H9 (cell line): ENCODE data around the gene HRNR. TPM values are rescaled to one million over a fixed set of nuclear protein-coding genes. Genes with fewer than 3 reads are reported as not detected.

ENCODE experiments used
- DNase-seq: peaks from one replicate; pipeline ENCODE4 v3.0.0-alpha.2; 2017
- H2AFZ ChIP-seq: one replicate; pipeline ENCODE4 v1.6.1; 2013; ENCODE audit warnings: mild to moderate bottlenecking, low read length, control low read depth, moderate library complexity
- H2AK5ac ChIP-seq: 2 replicates; pipeline ENCODE4 v1.6.1; 2013; ENCODE audit warnings: low read length, control low read depth, mixed read lengths; ENCODE audit not compliant: insufficient read length
- H2BK120ac ChIP-seq: one replicate; pipeline ENCODE4 v1.6.1; 2013; ENCODE audit warnings: low read depth, mild to moderate bottlenecking, low read length, control low read depth, inconsistent platforms; ENCODE audit not compliant: poor library complexity, severe bottlenecking
- H2BK12ac ChIP-seq: 2 replicates; pipeline ENCODE4 v1.6.1; 2013; ENCODE audit warnings: low read length, control low read depth, mixed read lengths, low read depth; ENCODE audit not compliant: insufficient read length
- H2BK15ac ChIP-seq: 2 replicates; pipeline ENCODE4 v1.6.1; 2013; ENCODE audit warnings: low read depth, low read length, control low read depth
- H2BK20ac ChIP-seq: one replicate; pipeline ENCODE4 v1.6.1; 2013; ENCODE audit warnings: low read depth, mild to moderate bottlenecking, low read length, control low read depth, inconsistent platforms; ENCODE audit not compliant: poor library complexity, severe bottlenecking
- H2BK5ac ChIP-seq: 2 replicates; pipeline ENCODE4 v1.6.1; 2013; ENCODE audit warnings: low read length, control low read depth, mixed read lengths; ENCODE audit not compliant: insufficient read length
- H3K14ac ChIP-seq: 2 replicates; pipeline ENCODE4 v1.6.1; 2013; ENCODE audit warnings: low read length, control low read depth; ENCODE audit not compliant: insufficient read depth
- H3K18ac ChIP-seq: 2 replicates; pipeline ENCODE4 v1.6.1; 2013; ENCODE audit warnings: low read depth, mild to moderate bottlenecking, mixed read lengths, low read length, control low read depth; ENCODE audit not compliant: insufficient read length
- H3K23ac ChIP-seq: 2 replicates; pipeline ENCODE4 v1.6.1; 2013; ENCODE audit warnings: low read length, control low read depth, mixed read lengths, low read depth; ENCODE audit not compliant: insufficient read length
- H3K23me2 ChIP-seq: 2 replicates; pipeline ENCODE4 v1.6.1; 2013; ENCODE audit warnings: low read depth, mild to moderate bottlenecking, mixed read lengths, low read length, control low read depth; ENCODE audit not compliant: insufficient read length, poor library complexity, severe bottlenecking
- H3K27ac ChIP-seq: 2 replicates; pipeline ENCODE4 v1.5.1; 2013; ENCODE audit warnings: low read length, control low read depth, mixed read lengths, low read depth; ENCODE audit not compliant: insufficient read length
- H3K27me3 ChIP-seq: 2 replicates; pipeline ENCODE4 v1.6.1; 2013; ENCODE audit warnings: low read length, control low read depth, inconsistent platforms; ENCODE audit not compliant: insufficient read depth
- H3K4ac ChIP-seq: 2 replicates; pipeline ENCODE4 v1.6.1; 2013; ENCODE audit warnings: low read depth, mild to moderate bottlenecking, control low read depth, inconsistent platforms, low read length, moderate library complexity
- H3K4me1 ChIP-seq: 2 replicates; pipeline ENCODE4 v1.6.1; 2013; ENCODE audit warnings: low read length, control low read depth, inconsistent platforms; ENCODE audit not compliant: insufficient read depth
- H3K4me2 ChIP-seq: 2 replicates; pipeline ENCODE4 v1.6.1; 2013; ENCODE audit warnings: low read length, control low read depth, mixed read lengths; ENCODE audit not compliant: insufficient read length, insufficient read depth
- H3K56ac ChIP-seq: 2 replicates; pipeline ENCODE4 v1.6.1; 2013; ENCODE audit warnings: low read depth, mild to moderate bottlenecking, mixed read lengths, low read length, control low read depth; ENCODE audit not compliant: insufficient read length
- H3K79me1 ChIP-seq: 2 replicates; pipeline ENCODE4 v1.6.1; 2013; ENCODE audit warnings: low read depth, mild to moderate bottlenecking, moderate library complexity, low read length, control low read depth, inconsistent platforms; ENCODE audit not compliant: insufficient read depth, poor library complexity, severe bottlenecking
- H3K79me2 ChIP-seq: 2 replicates; pipeline ENCODE4 v1.6.1; 2013; ENCODE audit warnings: low read length, control low read depth, inconsistent platforms; ENCODE audit not compliant: insufficient read depth
- H3K9ac ChIP-seq: 2 replicates; pipeline ENCODE4 v1.6.1; 2013; ENCODE audit warnings: low read length, control low read depth, mixed read lengths; ENCODE audit not compliant: insufficient read length; ENCODE audit errors: extremely low read depth
- H3K9me3 ChIP-seq: one replicate; pipeline ENCODE4 v1.6.1; 2013; ENCODE audit warnings: low read depth, low read length, inconsistent platforms; ENCODE audit not compliant: control insufficient read depth
- H3T11ph ChIP-seq: one replicate; pipeline ENCODE4 v1.6.1; 2013; ENCODE audit warnings: mild to moderate bottlenecking, low read length, control low read depth, inconsistent platforms
- H4K20me1 ChIP-seq: one replicate; pipeline ENCODE4 v1.6.1; 2013; ENCODE audit not compliant: control insufficient read depth, insufficient read length, insufficient read depth
- H4K5ac ChIP-seq: 2 replicates; pipeline ENCODE4 v1.6.1; 2013; ENCODE audit warnings: low read depth, mild to moderate bottlenecking, mixed read lengths, low read length, control low read depth; ENCODE audit not compliant: insufficient read length
- H4K8ac ChIP-seq: replicated peaks from 2 replicates; pipeline ENCODE4 v1.6.1; 2013; ENCODE audit warnings: low read length, control low read depth, mixed read lengths, low read depth; ENCODE audit not compliant: insufficient read length
- H4K91ac ChIP-seq: 2 replicates; pipeline ENCODE4 v1.6.1; 2013; ENCODE audit warnings: low read depth, mild to moderate bottlenecking, moderate library complexity, mixed read lengths, low read length, control low read depth; ENCODE audit not compliant: insufficient read length
- H3K27ac Mint-ChIP-seq, 3 experiments: 2 replicates in 2 of 3; 3 replicates in 1 of 3; pipeline ENCODE4 v1.8.0; 2020 to 2021; ENCODE audit warnings: mixed read lengths in 3 of 3, mild to moderate bottlenecking in 1 of 3, moderate library complexity in 1 of 3
- H3K27me3 Mint-ChIP-seq: 2 replicates; pipeline ENCODE4 v1.8.0; 2021; ENCODE audit warnings: low read depth, mild to moderate bottlenecking, moderate library complexity, mixed read lengths
- H3K36me3 Mint-ChIP-seq, 3 experiments: 2 replicates in 2 of 3; 3 replicates in 1 of 3; pipeline ENCODE4 v1.8.0; 2020 to 2021; ENCODE audit warnings: low read depth in 3 of 3, mixed read lengths in 3 of 3; ENCODE audit not compliant: insufficient read depth in 1 of 3
- H3K4me1 Mint-ChIP-seq, 2 experiments: 2 replicates each; pipeline ENCODE4 v1.8.0; 2020; ENCODE audit warnings: mixed read lengths in 2 of 2
- H3K4me3 Mint-ChIP-seq, 2 experiments: 2 replicates in 1 of 2; 3 replicates in 1 of 2; pipeline ENCODE4 v1.8.0; 2020 to 2021; ENCODE audit warnings: mild to moderate bottlenecking in 2 of 2, mixed read lengths in 2 of 2, moderate library complexity in 1 of 2
- H3K9me3 Mint-ChIP-seq, 2 experiments: 2 replicates in 1 of 2; 3 replicates in 1 of 2; pipeline ENCODE4 v1.8.0; 2020; ENCODE audit warnings: mild to moderate bottlenecking in 2 of 2, mixed read lengths in 2 of 2, moderate library complexity in 1 of 2
- CTCF ChIP-seq: fragments of 200-600 bp; sonication (generic); conservative IDR thresholded peaks from 3 replicates; pipeline ENCODE4 v1.8.0; 2021; ENCODE audit warnings: antibody characterized with exemption, mild to moderate bottlenecking
- WGBS: extraction: QIAGEN DNeasy Blood & Tissue Kit; methylation state at CpG from one replicate; pipeline ENCODE4 v1.1.7; 2013; ENCODE audit warnings: missing lambda C conversion rate, low lambda C conversion rate, mixed read lengths; ENCODE audit not compliant: insufficient read length; ENCODE audit errors: extremely low coverage; 5-methylcytosine and 5-hydroxymethylcytosine counted together
- total RNA-seq: library from RNA; stranded (reverse); gene quantifications from 2 replicates; pipeline ENCODE4 v1.2.1, GENCODE V29; 2021

Gene HRNR
- total RNA-seq, 1 experiment from 2014 or later, result not detected

GRCh38 chr1:152168535-152168868 lies 55.5 kb downstream of the HRNR start:
- Mint-ChIP-seq H3K9me3 (peaks cover 83 to 94% of the 10 kb centered on the region in 2 experiments), H3K4me1 (no peaks in the 10 kb centered on the region), H3K27ac (no peak overlapping the region), H3K27me3 (no peaks in the 10 kb centered on the region; the same call in 1 of the 2 replicates), H3K4me3 (no peak overlapping the region), H3K36me3 (peaks cover 0 to 31% (median 3%) of the 10 kb centered on the region in 3 experiments; a peak in 4 of 7 replicates)
- H2BK5ac ChIP-seq, result no peak overlapping the region
- no peak overlapping the region for H3K4me2 ChIP-seq
- H3K23me2 ChIP-seq, result no peaks in the 10 kb centered on the region
- DNase-seq, result no peak
- H2AK5ac ChIP-seq, result no peak overlapping the region
- H3T11ph ChIP-seq, result no peak overlapping the region
- H4K5ac ChIP-seq, result no peak overlapping the region
- H3K27ac ChIP-seq, result no peak overlapping the region
- H3K79me2 ChIP-seq, result no peaks in the 10 kb centered on the region
- H3K79me1 ChIP-seq, result no peaks in the 10 kb centered on the region
- no peak overlapping the region for H2BK12ac ChIP-seq
- no peak overlapping the region for H3K56ac ChIP-seq
- H3K9ac ChIP-seq, result no peak overlapping the region
- H3K9me3 ChIP-seq, result peaks cover 86% of the 10 kb centered on the region
- H2BK15ac ChIP-seq, result no peak overlapping the region
- H3K14ac ChIP-seq, result no peak overlapping the region
- no peak for TF ChIP-seq CTCF
- H3K18ac ChIP-seq, result no peak overlapping the region
- no peak overlapping the region for H2BK120ac ChIP-seq
- no peak overlapping the region for H2BK20ac ChIP-seq
- no peak overlapping the region for H3K23ac ChIP-seq
- H3K4ac ChIP-seq, result no peak overlapping the region
- H4K20me1 ChIP-seq, result no peaks in the 10 kb centered on the region
- H4K91ac ChIP-seq, result no peak overlapping the region
- H2AFZ ChIP-seq, result no peak overlapping the region
- H4K8ac ChIP-seq, result no peak overlapping the region
- WGBS, result no CpG with 5 or more reads among the region's 1 CpG
- no peaks in the 10 kb centered on the region for H3K27me3 ChIP-seq
- no peaks in the 10 kb centered on the region for H3K4me1 ChIP-seq
